ENCODE measurements around the gene FOXP1.

FOXP1 gene

GRCh38 chr3:71211083-71211482 lies 372.4 kb downstream of the FOXP1 start:
- no peak for DNase-seq (ENCODE audit: low read depth in 2 of 2)

GRCh38 chr3:71210257-71211007 lies 373.1 kb downstream of the FOXP1 start:
- DNase-seq (ENCODE audit: low read depth in 2 of 2), result no peak

- DNase-seq (ENCODE audit: low read depth in 2 of 2), result no peak
Observed at GRCh38 chr3:71208211-71209095, 375.1 kb downstream of the FOXP1 start.

- no peak for DNase-seq (ENCODE audit: low read depth in 2 of 2)
Observed at GRCh38 chr3:71207632-71208031, 375.9 kb downstream of the FOXP1 start.

- DNase-seq (ENCODE audit: low read depth in 2 of 2), result no peak
Observed at GRCh38 chr3:71206305-71207165, 377.0 kb downstream of the FOXP1 start.

- no peak for DNase-seq (ENCODE audit: low read depth in 2 of 2)
Observed at GRCh38 chr3:71203727-71204488, 379.6 kb downstream of the FOXP1 start.

- no peak for DNase-seq (ENCODE audit: low read depth in 2 of 2)
Observed at GRCh38 chr3:71202848-71203533, 380.5 kb downstream of the FOXP1 start.

- DNase-seq (ENCODE audit: low read depth in 2 of 2), result no peak
Observed at GRCh38 chr3:71201939-71202338, 381.6 kb downstream of the FOXP1 start.

- DNase-seq (ENCODE audit: low read depth in 2 of 2), result no peak
Observed at GRCh38 chr3:71197841-71198565, 385.5 kb downstream of the FOXP1 start.

GRCh38 chr3:71195492-71195891 lies 388.0 kb downstream of the FOXP1 start:
- DNase-seq (ENCODE audit: low read depth in 2 of 2), result no peak

- no peak for DNase-seq (ENCODE audit: low read depth in 2 of 2)
Observed at GRCh38 chr3:71194785-71195184, 388.7 kb downstream of the FOXP1 start.

- DNase-seq (ENCODE audit: low read depth in 2 of 2), result no peak
Observed at GRCh38 chr3:71191031-71191482, 392.5 kb downstream of the FOXP1 start.

- DNase-seq (ENCODE audit: low read depth in 2 of 2), result no peak
Observed at GRCh38 chr3:71189480-71189879, 394.0 kb downstream of the FOXP1 start.

GRCh38 chr3:71187715-71188114 lies 395.8 kb downstream of the FOXP1 start:
- no peak for DNase-seq (ENCODE audit: low read depth in 2 of 2)

- DNase-seq (ENCODE audit: low read depth in 2 of 2), result no peak
Observed at GRCh38 chr3:71186801-71187200, 396.7 kb downstream of the FOXP1 start.

GRCh38 chr3:71185733-71186455 lies 397.6 kb downstream of the FOXP1 start:
- DNase-seq (ENCODE audit: low read depth in 2 of 2), result no peak

GRCh38 chr3:71184252-71184651 lies 399.3 kb downstream of the FOXP1 start:
- DNase-seq (ENCODE audit: low read depth in 2 of 2), result no peak

- DNase-seq (ENCODE audit: low read depth in 2 of 2), result no peak
Observed at GRCh38 chr3:71183549-71183948, 400.0 kb downstream of the FOXP1 start.

- DNase-seq (ENCODE audit: low read depth in 2 of 2), result no peak
Observed at GRCh38 chr3:71180524-71180923, 403.0 kb downstream of the FOXP1 start.

Data from stimulated activated CD8-positive, alpha-beta memory T cell treated with anti-CD3 and anti-CD28 coated beads, Interleukin-2, amount 100 ng/mL, for 48 hours (primary cell).